ENCODE data around the gene DDX5.
A peak's percentile ranks its signal among the peaks of the same experiment; 100 is the strongest.
"Not testable (repeated sequence)": the region's sequence is repeated elsewhere in the genome, so short reads cannot be mapped to it uniquely, and the experiment has no call there.

DDX5 gene

DNA sequence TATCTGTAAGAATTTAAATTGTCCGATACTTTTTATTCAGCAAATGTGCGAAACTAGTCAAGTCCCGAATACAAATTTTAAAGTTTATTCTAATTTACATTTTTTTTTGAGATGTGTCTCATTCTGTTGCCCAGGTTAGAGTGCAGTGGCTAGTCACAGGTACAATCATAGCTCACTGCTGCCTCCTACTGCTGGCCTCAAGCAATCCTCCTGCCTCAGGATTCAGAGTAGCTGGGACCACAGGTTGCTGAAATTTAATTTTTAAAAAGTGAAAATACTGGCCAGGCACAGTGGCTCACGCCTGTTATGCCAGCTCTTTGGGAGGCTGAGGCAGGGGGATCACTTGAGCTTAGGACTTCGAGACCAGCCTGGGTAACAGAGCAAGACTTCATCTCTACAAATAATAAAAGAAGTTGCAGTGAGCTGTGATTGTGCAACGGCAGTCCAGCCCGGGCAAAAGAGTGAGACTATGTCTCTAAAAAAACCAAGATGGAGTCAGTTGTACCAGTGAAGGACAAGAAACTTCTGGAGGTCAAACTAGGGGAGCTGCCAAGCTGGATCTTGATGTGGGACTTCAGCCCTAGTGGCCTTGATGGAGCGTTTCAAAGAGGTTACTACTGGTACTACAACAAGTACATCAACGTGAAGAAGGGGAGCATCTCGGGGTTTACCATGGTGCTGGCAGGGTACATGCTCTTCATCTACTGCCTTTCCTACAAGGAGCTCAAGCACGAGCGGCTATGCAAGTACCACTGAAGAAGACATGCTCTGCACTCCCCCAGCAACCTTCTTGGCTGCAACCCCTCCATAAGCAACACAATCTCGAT, 14.8 kb downstream of the DDX5 start:
- peak; percentile 32 to 42 for DNase-seq

DNA sequence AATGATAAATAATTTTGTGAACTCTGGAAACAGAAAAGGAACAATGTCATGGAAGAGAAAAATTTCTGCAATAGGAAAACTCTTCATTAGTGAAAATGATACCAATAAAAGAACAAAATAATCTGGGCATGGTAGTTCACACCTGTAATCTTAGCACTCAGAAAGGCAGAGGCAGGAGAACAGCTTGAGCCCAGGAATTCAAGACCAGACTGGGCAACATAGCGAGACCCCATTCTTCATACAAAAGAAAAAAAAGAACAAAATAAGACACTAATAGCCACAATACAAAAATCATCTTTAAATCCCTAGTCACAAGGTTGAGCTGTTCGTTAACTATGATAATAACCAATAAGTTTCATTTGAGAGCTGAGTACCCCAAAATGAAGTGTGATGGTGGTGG, 17.8 kb downstream of the DDX5 start:
- DNase-seq, result no peak

GRCh38 chr17:64484380-64484779, 21.7 kb downstream of the DDX5 start:
- DNase-seq, result no peak

DNA sequence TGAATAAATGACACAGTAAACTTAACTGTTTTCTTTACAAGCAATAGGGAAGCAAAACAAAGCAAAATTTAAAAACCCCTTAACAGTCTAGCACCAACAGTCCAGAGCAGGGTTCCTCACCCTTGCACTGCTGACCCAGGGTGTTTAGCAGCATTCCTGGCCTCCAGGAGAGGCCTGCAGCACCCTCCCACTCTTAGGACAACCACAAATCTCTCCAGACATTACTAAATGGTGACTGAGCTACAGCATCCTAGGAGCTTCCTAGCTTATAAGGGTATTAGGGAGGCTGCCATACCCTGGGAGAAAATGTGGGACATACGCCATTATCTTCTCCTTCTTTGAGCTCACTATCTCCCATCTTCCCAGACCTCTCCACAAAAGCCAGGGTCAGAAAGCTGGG, 25.1 kb downstream of the DDX5 start:
- DNase-seq, result no peak

DNA sequence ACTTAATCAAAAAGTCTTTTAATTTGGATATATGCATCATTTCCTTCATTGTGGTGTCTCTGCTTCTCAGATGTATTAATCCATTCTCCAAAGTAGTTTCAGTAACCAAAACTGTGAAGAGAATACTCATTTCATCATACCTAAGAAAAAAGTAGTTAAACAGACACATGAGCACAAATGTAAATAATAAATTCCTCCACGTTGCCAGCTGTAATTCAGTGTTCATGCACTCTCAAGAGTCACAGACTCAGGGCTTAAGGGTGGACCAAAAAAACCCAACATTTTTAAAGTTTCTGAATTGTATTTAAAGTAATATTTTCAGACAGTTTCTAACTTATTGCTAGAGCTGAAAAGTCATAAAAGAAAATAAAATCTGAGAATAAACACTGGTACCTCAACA, 28.2 kb downstream of the DDX5 start:
- no peak for DNase-seq

DNA sequence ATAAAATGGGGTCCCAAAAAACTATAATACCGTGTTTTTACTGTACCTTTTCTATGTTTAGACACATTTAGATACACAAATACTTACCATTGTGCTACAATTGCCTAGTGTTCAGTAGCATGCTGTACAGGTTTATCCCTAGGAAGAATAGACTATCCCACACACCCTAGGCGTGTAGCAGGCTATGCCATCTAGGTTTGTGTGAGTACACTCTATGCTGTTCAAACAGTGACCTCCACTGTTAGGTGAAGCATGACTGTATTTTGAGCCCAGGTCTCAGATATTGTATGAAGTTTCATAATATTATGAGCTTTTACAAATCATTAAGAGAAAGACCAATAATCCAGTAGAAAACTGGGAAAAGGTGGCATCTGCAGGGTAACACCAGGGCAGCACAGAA, 33.5 kb downstream of the DDX5 start:
- DNase-seq, result no peak

DNA sequence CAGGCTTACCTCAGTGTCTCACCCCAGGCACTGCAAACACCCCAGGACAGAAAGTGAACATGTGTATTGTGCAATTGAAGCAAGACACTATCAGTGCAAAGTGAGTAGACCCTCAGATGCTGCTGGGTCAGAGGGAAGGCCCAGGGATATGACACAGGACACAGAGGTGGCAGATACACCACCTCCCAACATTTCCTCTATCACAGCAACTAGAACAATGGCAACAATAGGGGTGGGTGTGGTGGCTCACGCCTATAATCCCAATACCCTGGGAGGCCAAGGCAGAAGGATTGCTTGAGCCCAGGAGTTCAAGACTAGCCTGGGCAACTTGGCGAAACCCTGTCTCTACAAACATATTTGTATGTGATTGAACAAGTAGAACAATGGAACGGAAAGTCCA, 34.6 kb downstream of the DDX5 start:
- no peak for DNase-seq

- DNase-seq, result no peak
Observed at GRCh38 chr17:64470625-64471024, 35.5 kb downstream of the DDX5 start.

GRCh38 chr17:64466834-64467233, 39.3 kb downstream of the DDX5 start:
- DNase-seq, result not testable (repeated sequence)

DNA sequence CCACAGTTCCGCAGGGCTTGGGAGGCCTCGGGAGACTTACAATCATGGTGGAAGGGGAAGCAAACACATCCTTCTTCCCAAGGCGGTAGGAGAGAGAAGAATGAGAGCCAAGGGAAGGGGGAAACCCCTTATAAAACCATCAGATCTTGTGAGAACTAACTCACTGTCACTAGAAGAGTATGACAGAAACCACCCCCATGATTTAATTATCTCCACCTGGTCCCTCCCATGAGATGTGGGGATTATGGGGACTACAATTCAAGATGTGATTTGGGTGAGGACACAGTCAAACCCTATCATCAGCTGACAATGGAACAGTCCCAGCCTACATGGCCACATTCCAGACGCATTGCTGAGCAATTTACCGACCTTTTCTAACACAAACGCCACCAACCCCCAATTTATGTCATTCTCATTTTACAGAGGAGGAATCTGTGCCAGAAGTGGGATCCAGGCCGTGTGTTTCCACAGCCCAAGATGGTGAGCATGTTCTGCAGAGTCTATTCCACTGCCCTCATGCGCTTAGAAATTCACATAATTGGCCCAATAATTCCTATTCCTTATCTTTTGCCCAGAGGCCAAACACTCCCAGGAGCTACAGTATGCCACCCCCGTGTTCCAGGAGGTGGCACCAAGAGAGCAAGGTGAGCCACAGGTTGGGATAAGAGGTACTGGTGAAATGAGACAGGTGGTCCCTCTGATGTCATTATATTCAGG, 39.9 kb downstream of the DDX5 start:
- DNase-seq, result no peak

GRCh38 chr17:64461788-64462187, 44.3 kb downstream of the DDX5 start:
- DNase-seq, result no peak

DNA sequence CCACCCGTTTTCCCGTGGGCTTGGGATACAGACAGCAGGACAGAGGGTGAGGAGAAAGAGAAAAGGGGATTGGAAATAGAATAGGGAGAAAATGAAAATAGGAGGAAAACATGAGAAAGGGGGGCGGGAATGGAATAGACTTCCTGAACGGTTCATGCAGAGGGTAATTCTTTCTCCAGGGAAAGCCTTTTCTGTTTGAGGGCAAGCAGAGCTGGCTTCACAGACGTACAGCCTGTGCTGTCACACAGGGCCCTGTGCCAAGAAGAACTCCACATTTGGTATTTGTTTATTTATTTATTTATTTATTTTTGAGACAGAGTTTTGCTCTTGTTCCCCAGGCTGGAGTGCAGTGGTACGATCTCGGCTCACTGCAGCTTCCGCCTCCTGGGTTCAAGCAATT, 45.1 kb downstream of the DDX5 start:
- DNase-seq, result no peak

- DNase-seq, result not testable (repeated sequence)
Observed at GRCh38 chr17:64459818-64460217, 46.3 kb downstream of the DDX5 start.

DNA sequence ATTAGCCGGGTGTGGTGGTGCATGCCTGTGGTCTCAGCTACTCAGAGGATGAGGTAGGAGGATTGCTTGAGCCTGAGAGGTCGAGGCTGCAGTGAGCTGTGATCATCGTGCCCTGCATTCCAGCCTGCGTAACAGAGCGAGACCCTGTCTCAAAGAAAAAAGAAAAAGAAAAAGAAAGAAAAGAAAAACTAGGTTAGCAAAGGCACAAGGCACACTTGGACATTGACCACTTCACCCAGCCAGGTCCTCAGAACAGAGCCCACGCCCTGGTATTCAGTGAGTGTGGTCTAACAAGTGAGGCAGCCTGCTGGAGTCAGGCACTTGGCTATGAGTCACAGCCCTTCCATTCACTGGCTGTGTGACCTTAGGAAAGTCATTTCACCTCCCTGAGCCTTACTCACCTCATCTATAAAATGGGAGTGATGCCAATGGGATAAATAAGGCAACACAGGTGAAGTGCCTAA, 46.8 kb downstream of the DDX5 start:
- no peak for DNase-seq

DNA sequence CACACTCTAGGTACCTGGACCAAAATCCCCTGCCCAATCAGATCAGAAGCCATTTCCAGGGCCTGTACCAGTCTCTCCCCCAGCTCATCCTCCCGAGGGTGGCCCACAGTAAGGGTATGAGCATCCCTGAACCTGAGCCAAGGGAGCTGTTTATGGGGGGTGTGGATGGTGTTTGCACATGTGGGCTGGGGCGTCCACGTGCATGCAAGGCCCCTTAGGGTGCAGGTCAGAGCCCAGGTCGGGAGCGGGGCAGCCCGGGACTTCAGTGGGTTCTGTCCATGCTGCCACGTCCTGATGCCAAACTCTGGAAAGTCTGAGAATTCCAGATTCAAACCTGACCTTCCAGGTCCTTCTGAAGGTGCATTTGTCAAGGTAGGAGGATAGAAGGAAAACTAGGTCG, 47.3 kb downstream of the DDX5 start:
- no peak for DNase-seq

DNA sequence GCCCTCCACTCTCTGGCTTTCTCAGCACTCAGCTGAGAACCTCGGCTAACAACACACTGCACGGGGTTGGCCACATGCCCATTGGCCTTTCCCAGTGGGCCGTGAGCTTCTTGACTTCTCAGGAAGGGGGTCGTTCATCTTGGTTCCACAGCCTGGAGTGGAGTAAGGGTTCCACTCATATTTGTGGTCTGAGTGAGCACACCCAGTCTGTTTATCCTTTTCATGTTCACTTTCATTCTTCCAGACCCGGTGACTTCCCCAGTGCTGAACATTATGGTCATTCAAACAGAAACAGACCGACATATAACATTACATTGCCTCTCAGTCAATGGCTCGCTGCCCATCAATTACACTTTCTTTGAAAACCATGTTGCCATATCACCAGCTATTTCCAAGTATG, 48.9 kb downstream of the DDX5 start:
- DNase-seq, result no peak

DNA sequence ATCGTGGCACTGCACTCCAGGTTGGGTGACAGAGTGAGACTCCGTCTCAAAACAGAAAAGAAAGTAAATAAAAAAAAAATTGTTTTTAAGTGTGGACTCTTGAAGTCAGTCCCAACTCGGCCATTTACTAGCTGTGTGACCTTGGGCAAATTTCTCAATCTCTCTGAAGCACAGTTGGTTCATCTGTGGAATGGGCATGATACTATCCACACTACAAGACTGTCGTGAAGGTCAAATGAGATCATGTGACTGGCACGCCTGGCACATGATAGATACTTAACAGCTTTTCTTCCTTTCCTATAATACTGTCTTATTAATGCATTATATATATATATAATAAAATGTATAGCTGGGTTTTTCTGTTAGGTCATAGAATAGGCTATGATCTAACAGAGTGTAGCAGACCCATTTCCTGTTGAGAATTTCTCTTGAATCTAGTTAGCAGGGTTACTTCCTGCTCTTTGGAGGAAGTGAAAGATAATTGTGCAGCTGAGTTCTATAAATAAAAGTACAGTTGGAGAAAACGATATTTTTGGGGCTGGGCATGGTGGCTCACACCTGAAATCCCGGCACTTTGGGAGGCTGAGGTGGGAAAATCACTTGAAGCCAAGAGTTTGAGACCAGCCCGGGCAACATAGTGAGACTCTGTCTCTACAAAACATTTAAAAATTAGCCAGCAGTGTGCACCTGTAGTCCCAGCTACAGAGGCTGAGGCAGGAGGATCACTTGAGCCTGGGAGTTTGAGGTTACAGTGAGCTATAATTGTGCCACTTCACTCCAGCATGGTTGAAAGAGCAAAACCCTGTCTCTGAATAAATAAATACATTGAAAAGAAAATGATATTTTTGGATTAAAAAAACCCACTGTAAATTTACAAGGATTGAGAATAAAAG, 49.9 kb downstream of the DDX5 start:
- DNase-seq, result no peak

DNA sequence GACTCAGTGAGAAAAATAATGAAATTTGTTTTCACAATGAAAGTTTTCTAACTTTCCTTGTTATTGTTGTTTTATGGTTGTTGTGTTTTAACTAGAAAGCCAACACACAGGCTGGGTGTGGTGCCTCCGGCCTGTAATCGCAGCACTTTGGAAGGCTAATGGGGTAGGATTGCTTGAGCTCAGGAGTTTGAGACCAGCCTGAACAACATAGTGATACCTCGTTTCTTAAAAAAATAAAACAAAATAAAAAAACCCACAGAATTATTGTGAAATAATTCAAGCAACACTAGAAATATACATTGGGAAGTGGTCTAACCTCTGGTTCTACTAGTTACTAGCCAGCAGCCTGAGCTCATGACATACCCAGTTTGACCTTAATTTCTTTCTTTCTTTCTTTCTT, 56.5 kb downstream of the DDX5 start:
- no peak for DNase-seq

- DNase-seq, result no peak
Observed at GRCh38 chr17:64448665-64449512, 57.2 kb downstream of the DDX5 start, which contains the start of gene MILR1. TSS of gene MILR1 (plus strand) at chr17:64449115. CDS start at chr17:64449169, 54 bp downstream.

Data from activated CD4-positive, alpha-beta T cell treated with anti-CD3 and anti-CD28 coated beads for 4 hours (primary cell).